Right forelimb (tissue), 1 donor: ENCODE results near the gene KCNK7.

ENCODE experiments used
- DNase-seq: peaks from one replicate; pipeline ENCODE4 v3.0.0-alpha.2; 2018

The KCNK7 gene

GRCh38 chr11:65585396-65586246 is 10.0 kb downstream of the KCNK7 start:
- DNase-seq = no peak

- DNase-seq = peak; percentile 56
Observed at GRCh38 chr11:65584723-65585171, 10.9 kb downstream of the KCNK7 start.

GRCh38 chr11:65584106-65584505 is 11.5 kb downstream of the KCNK7 start:
- DNase-seq = peak; percentile 57

GRCh38 chr11:65583589-65583988 is 12.0 kb downstream of the KCNK7 start:
- no peak for DNase-seq

GRCh38 chr11:65581928-65582327 is 13.7 kb downstream of the KCNK7 start:
- no peak for DNase-seq

- DNase-seq = no peak
Observed at GRCh38 chr11:65580756-65581155, 14.8 kb downstream of the KCNK7 start.

- DNase-seq = no peak
Observed at GRCh38 chr11:65580031-65580692, 15.4 kb downstream of the KCNK7 start.

- no peak for DNase-seq
Observed at GRCh38 chr11:65579291-65579690, 16.3 kb downstream of the KCNK7 start.

GRCh38 chr11:65578667-65579066 is 16.9 kb downstream of the KCNK7 start:
- DNase-seq = no peak

GRCh38 chr11:65578134-65578533 is 17.5 kb downstream of the KCNK7 start:
- no peak for DNase-seq

GRCh38 chr11:65577756-65578109 is 17.9 kb downstream of the KCNK7 start:
- no peak for DNase-seq

- DNase-seq = peak; percentile 74
Observed at GRCh38 chr11:65576867-65577755, 18.5 kb downstream of the KCNK7 start.

GRCh38 chr11:65576232-65576866 is 19.3 kb downstream of the KCNK7 start:
- no peak for DNase-seq

GRCh38 chr11:65575568-65576231 is 19.9 kb downstream of the KCNK7 start, which contains the start of gene EHBP1L1:
Gene EHBP1L1, plus strand, starts transcription at chr11:65576053. Its CDS starts 250 bp downstream, at chr11:65576303.
- DNase-seq = peak; percentile 81

GRCh38 chr11:65574811-65575567 is 20.6 kb downstream of the KCNK7 start:
- DNase-seq = peak; percentile 57

GRCh38 chr11:65574109-65574810 is 21.3 kb downstream of the KCNK7 start:
- peak; percentile 96 for DNase-seq

GRCh38 chr11:65573391-65574079 is 22.1 kb downstream of the KCNK7 start:
- DNase-seq = peak; percentile 57

- DNase-seq = peak; percentile 95
Observed at GRCh38 chr11:65572356-65573051, 23.1 kb downstream of the KCNK7 start, which contains the start of gene FAM89B. Gene FAM89B, plus strand, starts transcription at chr11:65572538. Its CDS starts 132 bp downstream, at chr11:65572670.

GRCh38 chr11:65571940-65572339 is 23.7 kb downstream of the KCNK7 start:
- no peak for DNase-seq
